ENCODE data around the gene THAP4.

- TF ChIP-seq POLR2AphosphoS5 (IDR thresholded peaks at IDR 0.05): no peak
- TF ChIP-seq POLR2A (IDR thresholded peaks at IDR 0.05): no peak
- no peak for TF ChIP-seq CTCF (IDR thresholded peaks at IDR 0.05)
- no peak for TF ChIP-seq EP300 (IDR thresholded peaks at IDR 0.05)
Observed at GRCh38 chr2:241654551-241654950, 17.6 kb upstream of the THAP4 start.

All from stomach (tissue), 4 donors.